ENCODE measurements around the gene IQGAP1.
"Not testable (repeated sequence)": the region's sequence is repeated elsewhere in the genome, so short reads cannot be mapped to it uniquely, and the experiment has no call there.

DNA sequence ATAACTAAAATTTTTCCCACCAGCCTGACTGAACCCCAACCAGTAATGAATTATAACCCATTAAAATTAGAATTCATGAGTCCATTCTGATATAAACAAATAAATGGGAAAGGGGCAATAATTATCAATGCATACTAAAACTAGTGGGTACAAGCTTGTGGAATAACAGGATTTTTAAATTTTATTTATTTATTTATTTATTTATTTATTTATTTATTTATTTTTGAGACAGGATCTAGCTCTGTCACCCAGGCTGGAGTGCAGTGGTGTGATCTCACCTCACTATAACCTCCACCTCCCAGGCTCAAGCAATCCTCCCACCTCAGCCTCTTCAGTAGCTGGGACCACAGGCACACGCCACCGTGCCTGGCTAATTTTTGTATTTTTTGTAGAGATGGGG lies 125.9 kb downstream of the IQGAP1 start:
- TF ChIP-seq, protein P1, sequence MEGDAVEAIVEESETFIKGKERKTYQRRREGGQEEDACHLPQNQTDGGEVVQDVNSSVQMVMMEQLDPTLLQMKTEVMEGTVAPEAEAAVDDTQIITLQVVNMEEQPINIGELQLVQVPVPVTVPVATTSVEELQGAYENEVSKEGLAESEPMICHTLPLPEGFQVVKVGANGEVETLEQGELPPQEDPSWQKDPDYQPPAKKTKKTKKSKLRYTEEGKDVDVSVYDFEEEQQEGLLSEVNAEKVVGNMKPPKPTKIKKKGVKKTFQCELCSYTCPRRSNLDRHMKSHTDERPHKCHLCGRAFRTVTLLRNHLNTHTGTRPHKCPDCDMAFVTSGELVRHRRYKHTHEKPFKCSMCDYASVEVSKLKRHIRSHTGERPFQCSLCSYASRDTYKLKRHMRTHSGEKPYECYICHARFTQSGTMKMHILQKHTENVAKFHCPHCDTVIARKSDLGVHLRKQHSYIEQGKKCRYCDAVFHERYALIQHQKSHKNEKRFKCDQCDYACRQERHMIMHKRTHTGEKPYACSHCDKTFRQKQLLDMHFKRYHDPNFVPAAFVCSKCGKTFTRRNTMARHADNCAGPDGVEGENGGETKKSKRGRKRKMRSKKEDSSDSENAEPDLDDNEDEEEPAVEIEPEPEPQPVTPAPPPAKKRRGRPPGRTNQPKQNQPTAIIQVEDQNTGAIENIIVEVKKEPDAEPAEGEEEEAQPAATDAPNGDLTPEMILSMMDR (IDR thresholded peaks at IDR 0.05) = not testable (repeated sequence)
- TF ChIP-seq POLR2A (IDR thresholded peaks at IDR 0.05) = not testable (repeated sequence)

All from Peyer's patch (tissue), 4 donors.